NCI-H524 (cell line): ENCODE measurements around the gene SDC3.
A peak's percentile ranks its signal among the peaks of the same experiment; 100 is the strongest.

Source experiments
- DNase-seq, 2 experiments: peaks; one replicate each; lab custom pipeline; 2025; lab: John Stamatoyannopoulos, UW

Gene SDC3

GRCh38 chr1:30928789-30929134 is 20.2 kb upstream of the SDC3 start:
- no peak for DNase-seq

GRCh38 chr1:30928171-30928570 is 19.6 kb upstream of the SDC3 start:
- DNase-seq = no peak

DNA sequence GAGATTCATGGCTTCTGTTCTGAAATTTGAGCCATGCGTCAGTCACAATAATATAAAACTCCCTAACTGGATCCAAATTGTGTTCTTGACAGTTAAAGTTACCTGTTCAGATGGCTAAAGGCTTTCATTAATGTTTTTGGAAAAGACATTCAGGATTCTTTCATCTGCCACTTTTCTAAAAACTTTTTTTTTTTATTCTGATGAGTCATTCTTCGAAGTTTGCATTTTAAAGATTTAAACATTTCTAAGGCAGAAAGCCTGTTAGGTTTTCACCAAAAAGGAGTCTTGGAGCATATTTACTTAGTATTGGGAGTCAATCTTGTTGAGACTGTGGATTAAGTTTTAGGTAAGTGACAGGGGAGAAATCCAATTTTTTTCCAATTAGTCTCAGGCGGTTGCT is 18.9 kb upstream of the SDC3 start:
- DNase-seq = no peak

DNA sequence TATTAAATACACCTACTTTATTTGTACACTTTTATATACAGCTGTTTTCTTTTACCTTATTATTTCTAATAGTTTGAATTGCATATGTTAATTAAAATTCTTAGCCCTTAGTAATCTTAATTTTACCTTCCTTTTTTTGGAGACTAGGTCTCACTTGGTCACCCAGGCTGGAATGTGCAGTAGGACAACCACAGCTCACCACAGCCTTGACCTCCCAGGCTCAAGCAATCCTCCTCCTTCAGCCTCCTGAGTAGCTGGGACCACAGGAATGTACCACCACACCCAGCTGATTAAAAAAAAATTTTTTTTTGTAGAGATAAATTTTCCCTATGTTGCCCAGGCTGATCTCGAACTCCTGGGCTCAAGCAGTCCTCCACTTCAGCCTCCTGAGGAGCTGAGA is 15.0 kb upstream of the SDC3 start:
- DNase-seq = no peak

GRCh38 chr1:30920827-30921226 is 12.3 kb upstream of the SDC3 start:
- no peak for DNase-seq

DNA sequence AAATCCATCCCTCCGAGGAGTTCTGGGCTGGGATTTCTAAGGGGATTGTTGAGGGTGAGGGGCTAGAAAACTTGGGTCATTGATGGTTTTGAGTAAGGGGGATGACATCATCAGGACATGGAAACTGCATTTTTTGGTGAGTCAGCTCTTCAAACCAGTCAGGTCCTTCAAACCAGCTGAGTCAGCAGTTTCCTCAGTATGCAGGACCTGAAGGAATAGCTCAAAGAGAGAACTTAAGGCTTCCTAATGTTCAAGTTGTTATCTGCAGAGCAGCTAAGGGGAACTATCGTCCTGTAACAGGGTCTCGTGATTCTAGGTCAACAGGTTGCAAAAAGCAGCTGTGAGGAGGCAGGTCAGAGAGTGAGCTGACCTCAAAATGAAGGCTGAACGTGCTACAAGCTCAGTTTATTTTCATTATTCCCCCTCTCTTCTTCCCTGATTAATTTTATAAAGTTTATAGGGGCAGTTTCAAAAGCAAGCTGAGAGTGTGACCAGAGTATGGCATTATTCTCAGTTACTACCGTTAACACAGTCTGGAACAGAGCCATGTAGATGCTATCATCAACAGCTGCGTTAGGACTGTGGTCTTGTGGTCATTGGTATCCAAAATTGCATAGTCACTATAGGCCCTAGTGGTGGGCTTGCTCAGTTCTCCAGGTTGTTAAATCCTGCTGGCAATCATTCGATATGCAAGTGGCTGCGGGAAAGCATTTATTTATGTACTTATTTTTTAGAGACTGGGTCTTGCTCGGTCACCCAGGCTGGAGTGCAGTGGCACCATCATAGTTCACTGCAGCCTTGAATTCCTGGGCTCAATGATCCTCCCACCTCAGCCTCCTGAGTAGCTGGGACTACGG is 10.7 kb upstream of the SDC3 start:
- DNase-seq = no peak

DNA sequence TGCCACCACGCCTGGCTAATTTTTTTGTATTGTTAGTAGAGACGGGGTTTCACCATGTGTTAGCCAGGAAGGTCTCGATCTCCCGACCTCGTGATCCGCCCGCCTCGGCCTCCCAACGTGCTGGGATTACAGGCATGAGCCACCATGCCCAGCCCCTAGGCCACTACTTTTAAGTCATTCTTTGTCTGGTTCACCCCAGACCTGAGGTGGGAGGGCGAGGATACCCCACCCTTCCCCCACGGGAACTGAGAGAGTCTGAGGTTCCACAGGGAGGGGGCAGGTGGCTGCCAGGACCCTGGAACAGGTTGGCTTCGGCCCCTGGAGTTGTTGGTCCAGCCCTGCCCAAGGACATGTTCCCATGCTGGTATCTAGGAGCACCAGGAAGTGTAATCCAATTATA is 7.7 kb upstream of the SDC3 start:
- no peak for DNase-seq

- no peak for DNase-seq
These were observed 7.1 kb upstream of the SDC3 start for GRCh38 chr1:30915491-30916230.

GRCh38 chr1:30914931-30915330 is 6.4 kb upstream of the SDC3 start:
- DNase-seq = no peak

- DNase-seq = no peak
These were observed 6.0 kb upstream of the SDC3 start for GRCh38 chr1:30914587-30914922.

GRCh38 chr1:30912913-30913652 is 4.5 kb upstream of the SDC3 start:
- DNase-seq = no peak

DNA sequence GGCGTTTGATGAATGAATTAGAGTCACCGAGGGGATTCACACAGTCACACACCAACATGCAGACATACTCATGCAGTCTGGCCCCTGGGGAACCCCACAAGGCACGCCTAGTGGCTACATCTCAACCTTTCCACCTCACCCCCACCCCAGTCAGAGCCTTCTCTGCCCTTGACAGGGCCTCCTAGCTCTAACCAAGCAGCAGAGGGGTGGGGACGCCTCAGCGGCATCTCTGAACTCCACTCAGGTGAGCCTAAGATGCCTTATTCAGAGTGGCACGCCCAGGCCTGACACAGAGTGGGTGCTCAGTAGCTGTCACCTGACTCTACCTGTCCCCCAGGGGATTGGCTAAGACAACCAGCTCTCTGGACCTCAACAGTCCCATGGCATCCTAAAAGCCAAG is 3.7 kb upstream of the SDC3 start:
- DNase-seq = no peak

DNA sequence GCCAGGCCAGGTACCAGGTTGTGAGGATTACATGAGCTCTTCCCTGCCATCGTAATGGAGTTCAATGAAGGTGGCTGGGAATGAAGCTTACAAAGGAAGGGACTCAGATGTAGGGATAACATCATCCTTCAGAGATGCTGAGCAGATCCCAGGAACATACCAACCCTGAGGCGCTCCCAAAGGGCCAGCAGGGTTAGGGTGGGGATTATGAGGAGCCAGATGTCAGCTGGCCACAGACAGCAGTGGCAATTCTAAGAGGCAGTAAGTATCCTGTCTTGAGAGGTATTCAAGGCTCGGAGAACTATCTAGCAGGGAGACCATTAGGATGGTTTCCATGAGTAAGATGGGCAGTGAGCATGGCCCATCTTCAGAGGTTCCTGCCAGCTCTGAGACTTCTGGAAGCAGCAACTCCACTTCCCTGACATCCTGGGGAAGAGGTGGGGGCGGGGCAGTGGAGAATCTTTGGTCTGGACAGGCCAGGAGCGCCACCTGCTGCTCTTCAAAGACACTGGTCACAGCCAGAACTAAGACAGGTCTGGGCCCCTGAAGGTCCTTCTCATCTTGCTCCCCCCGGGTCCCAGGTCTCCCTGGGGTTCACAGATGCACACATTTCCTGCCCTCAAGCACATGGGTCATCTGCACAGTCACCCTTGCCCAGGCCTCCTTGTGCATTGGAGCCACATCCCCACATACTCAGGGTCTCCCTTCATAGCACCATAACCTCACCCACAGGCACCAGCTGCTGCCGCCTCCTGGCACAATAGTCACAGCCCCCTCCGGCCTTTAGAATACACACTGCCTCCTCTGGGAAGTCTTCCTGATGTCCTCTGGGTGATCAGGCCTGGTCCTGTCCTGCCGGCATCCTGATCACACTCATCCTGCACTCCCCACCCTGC is 2.7 kb upstream of the SDC3 start:
- DNase-seq = peak; percentile 62 to 86

DNA sequence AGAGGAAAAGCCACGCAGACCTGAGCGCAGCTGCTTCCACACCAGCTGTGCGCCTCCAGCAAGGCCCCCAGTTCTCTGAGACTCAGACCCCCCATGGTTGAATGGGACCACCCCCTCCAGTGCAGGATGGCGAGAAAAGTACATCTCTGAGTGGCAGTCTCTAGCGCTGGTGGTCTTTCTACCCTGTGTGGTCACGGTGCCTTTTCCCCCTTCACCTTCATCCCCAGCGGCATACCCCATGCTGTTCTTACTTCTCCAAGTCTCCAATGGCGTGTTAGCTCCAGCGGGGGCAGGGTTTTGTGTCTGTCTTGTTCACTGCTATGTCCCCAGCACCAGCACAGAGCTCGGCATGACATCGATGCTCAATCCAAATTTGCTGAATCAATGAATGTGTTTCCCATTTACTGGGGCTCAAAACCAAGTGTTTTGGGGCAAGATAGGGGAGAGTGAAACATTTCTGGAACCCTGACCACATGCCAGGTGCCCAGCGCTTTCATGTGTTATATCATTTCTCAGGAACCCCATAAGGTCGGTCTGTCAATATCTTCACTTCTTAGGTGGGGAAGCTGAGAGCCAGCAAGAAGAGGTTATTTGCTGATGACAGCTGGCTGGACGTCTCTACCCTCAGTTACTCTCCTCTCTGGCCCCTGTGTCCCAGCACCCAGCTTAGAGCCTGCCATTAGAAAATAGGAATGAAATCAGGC is 959 bp upstream of the SDC3 start:
- DNase-seq = no peak

DNA sequence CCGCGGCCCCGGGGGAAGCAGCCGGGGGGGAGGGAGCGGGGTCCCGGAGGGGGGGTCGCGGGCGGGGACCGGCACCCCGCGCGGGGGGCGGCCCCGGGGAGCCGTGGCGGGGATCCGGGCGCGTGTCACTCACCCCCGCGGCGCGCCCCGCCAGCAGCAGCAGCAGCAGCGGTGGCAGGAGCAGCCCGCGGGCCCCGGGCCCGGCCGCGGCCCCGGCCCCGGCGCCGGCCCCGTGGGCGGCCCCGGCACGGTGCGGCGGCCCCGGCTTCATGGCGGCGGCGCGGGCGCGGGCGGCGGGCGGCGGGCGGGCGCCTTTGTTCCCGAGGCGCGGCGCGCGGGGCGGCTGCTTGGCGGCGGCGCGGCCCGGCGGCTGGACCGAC is 252 bp downstream of the SDC3 start:
- DNase-seq = no peak

DNA sequence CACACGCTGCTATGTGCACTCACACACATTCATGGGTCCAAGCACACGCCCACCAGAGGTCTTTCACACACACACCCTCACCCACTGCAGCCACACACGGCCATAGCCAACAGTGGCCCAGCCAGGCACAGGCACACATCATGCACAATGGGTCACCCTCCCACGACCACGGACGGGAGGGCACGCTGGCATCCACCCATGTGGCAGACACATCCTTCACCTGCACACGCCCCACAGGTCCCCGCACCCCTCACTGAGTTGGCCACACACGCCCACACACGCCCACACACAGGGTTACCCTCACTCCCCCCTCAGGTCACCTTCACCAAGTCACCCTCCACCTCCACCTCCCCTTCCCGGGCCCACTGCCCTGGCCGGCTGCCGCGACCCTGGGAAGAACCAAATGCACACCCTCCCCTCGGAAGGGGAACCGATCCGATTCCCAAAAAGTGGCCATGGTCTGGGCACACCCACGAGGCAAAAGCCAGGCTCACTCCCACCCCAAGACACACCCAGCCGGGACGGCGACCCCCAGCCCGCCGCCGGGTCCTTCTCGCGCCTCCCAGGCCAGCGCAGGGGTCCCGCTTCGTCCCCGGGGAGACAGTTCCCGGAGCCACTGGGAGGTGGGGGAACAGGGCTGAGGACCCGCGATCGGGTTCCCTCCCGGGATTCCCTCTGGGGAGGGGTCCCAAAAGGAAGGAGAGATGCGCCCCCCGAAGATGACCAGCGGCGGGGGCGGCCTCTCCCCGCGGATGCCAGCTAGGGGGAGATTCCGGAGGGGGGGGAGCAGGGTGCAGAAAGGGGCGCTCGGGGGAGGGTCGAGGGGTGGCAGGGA is 860 bp downstream of the SDC3 start:
- no peak for DNase-seq

GRCh38 chr1:30906631-30907441 is 1.7 kb downstream of the SDC3 start:
- no peak for DNase-seq

- no peak for DNase-seq
These were observed 2.5 kb downstream of the SDC3 start for GRCh38 chr1:30905916-30906620.

DNA sequence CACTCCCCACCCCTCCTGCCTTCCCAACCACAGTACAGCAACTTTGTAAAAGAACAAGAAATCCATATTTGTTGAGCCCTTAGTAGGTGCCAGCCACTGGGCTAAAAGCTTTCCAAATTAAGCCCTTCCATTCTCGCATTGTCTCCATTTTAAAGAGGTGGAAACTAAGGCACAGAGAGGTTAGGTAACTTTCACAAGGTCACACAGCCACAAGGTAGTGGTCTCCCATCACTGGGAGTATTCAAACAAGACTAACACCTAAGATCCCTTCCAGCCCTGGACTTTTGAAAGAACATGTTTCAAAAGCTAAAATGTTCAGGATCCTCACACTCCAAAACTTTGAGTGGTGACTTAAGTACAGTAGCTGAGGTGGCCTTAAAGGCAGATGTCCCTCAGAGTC is 3.2 kb downstream of the SDC3 start:
- no peak for DNase-seq
